CD14-positive monocyte (primary cell): ENCODE measurements around the gene OR4Q2. TPM values are rescaled to one million over a fixed set of nuclear protein-coding genes. Genes with fewer than 3 reads are reported as not detected.

Source experiments
- DNase-seq, 3 donors: peaks; one replicate each; pipeline ENCODE4 v3.0.0-alpha.2; 2011 to 2022
- H2AFZ ChIP-seq: 2 replicates; pipeline ENCODE4 v1.6.0; 2012; ENCODE audit warnings: mild to moderate bottlenecking, low read depth, low read length, inconsistent platforms; ENCODE audit not compliant: insufficient read depth, poor library complexity, severe bottlenecking
- H3K27ac ChIP-seq, 2 donors: 1 replicate in 1 of 2; 2 replicates in 1 of 2; pipeline ENCODE4 v1.5.1; 2012 to 2013; ENCODE audit warnings: low read length in 2 of 2, control low read depth in 1 of 2, inconsistent platforms in 1 of 2, low read depth in 1 of 2, mild to moderate bottlenecking in 1 of 2
- H3K27me3 ChIP-seq, 2 donors: one replicate each; pipeline versions ENCODE4 v1.6.0 to v1.6.1; 2011 to 2013; ENCODE audit warnings: low read length in 2 of 2; ENCODE audit not compliant: control insufficient read depth in 2 of 2, insufficient read depth in 2 of 2
- H3K36me3 ChIP-seq, 2 donors: replicated peaks in 1 of 2; 1 replicate in 1 of 2; 2 replicates in 1 of 2; pipeline versions ENCODE4 v1.5.1 to v1.6.1; 2012 to 2013; ENCODE audit warnings: low read length in 2 of 2, control low read depth in 1 of 2, inconsistent platforms in 1 of 2, mild to moderate bottlenecking in 1 of 2; ENCODE audit not compliant: insufficient read depth in 2 of 2, control insufficient read depth in 1 of 2
- H3K4me1 ChIP-seq, 2 donors: 1 replicate in 1 of 2; 2 replicates in 1 of 2; pipeline versions ENCODE4 v1.5.1 to v1.6.1; 2012 to 2013; ENCODE audit warnings: low read length in 2 of 2, control low read depth in 1 of 2, inconsistent platforms in 1 of 2, mild to moderate bottlenecking in 1 of 2, moderate library complexity in 1 of 2; ENCODE audit not compliant: insufficient read depth in 2 of 2, control insufficient read depth in 1 of 2
- H3K4me2 ChIP-seq: replicated peaks from 2 replicates; pipeline ENCODE3; 2012; ENCODE audit warnings: low read length, moderate library complexity, mild to moderate bottlenecking; ENCODE audit not compliant: poor library complexity, severe bottlenecking; ENCODE audit errors: extremely low read depth
- H3K4me3 ChIP-seq, 3 experiments: fragments of 200-600 bp in 1 of 3; sonication (generic) in 1 of 3; replicated peaks in 1 of 3; 1 replicate in 2 of 3; 2 replicates in 1 of 3; pipeline ENCODE4 v1.5.1; 2011 to 2013; ENCODE audit warnings: low read length in 3 of 3, mild to moderate bottlenecking in 3 of 3, control low read depth in 2 of 3, low read depth in 2 of 3, inconsistent platforms in 1 of 3, moderate library complexity in 1 of 3
- H3K79me2 ChIP-seq: 2 replicates; pipeline ENCODE4 v1.6.0; 2012; ENCODE audit warnings: mild to moderate bottlenecking, control low read depth, inconsistent platforms, low read length, moderate library complexity; ENCODE audit not compliant: insufficient read depth
- H3K9ac ChIP-seq: 2 replicates; pipeline ENCODE4 v1.6.0; 2017; ENCODE audit warnings: low read length, mild to moderate bottlenecking; ENCODE audit not compliant: insufficient read depth, poor library complexity, severe bottlenecking
- H3K9me3 ChIP-seq, 2 donors: replicated peaks in 1 of 2; 1 replicate in 1 of 2; 2 replicates in 1 of 2; pipeline versions ENCODE4 v1.5.1 to v1.6.1; 2012 to 2013; ENCODE audit warnings: low read length in 2 of 2, control low read depth in 1 of 2; ENCODE audit not compliant: control insufficient read depth in 1 of 2, insufficient read depth in 1 of 2
- H4K20me1 ChIP-seq: 2 replicates; pipeline ENCODE4 v1.6.0; 2012; ENCODE audit warnings: mild to moderate bottlenecking, low read length, control low read depth, moderate library complexity; ENCODE audit not compliant: insufficient read depth
- H3K27ac Mint-ChIP-seq, 7 donors: one replicate each; pipeline ENCODE4 v1.8.0; 2020; ENCODE audit warnings: mild to moderate bottlenecking in 7 of 7, mixed read lengths in 7 of 7, moderate library complexity in 6 of 7, inconsistent platforms in 2 of 7
- H3K27me3 Mint-ChIP-seq, 3 donors: one replicate each; pipeline ENCODE4 v1.8.0; 2021 to 2022; ENCODE audit warnings: low read depth in 3 of 3, mild to moderate bottlenecking in 3 of 3, mixed read lengths in 3 of 3, moderate library complexity in 3 of 3, inconsistent platforms in 1 of 3
- H3K36me3 Mint-ChIP-seq, 2 donors: one replicate each; pipeline ENCODE4 v1.8.0; 2020; ENCODE audit warnings: mixed read lengths in 2 of 2, inconsistent platforms in 1 of 2, mild to moderate bottlenecking in 1 of 2
- H3K4me1 Mint-ChIP-seq: one replicate; pipeline ENCODE4 v1.8.0; 2020; ENCODE audit warnings: mild to moderate bottlenecking, mixed read lengths
- H3K4me3 Mint-ChIP-seq, 2 donors: one replicate each; pipeline ENCODE4 v1.8.0; 2020; ENCODE audit warnings: mild to moderate bottlenecking in 2 of 2, mixed read lengths in 2 of 2, moderate library complexity in 1 of 2
- H3K9me3 Mint-ChIP-seq, 7 donors: one replicate each; pipeline ENCODE4 v1.8.0; 2020 to 2022; ENCODE audit warnings: mixed read lengths in 7 of 7, mild to moderate bottlenecking in 6 of 7, moderate library complexity in 6 of 7, inconsistent platforms in 2 of 7
- CTCF ChIP-seq: fragments of 200-600 bp; IDR thresholded peaks from one replicate; pipeline ENCODE4 v1.8.0; 2022; ENCODE audit warnings: antibody characterized with exemption, mild to moderate bottlenecking
- WGBS: methylation state at CpG from one replicate; pipeline ENCODE4 v1.1.5; 2013; ENCODE audit warnings: missing lambda C conversion rate; ENCODE audit not compliant: insufficient coverage; 5-methylcytosine and 5-hydroxymethylcytosine counted together
- intact Hi-C, 2 donors: fragments of 100-400 bp; cut with micrococcal nuclease; formaldehyde crosslinking; loops; one replicate each; pipeline versions ENCODE4 v1.15.0 to v1.15.1; 2023
- polyA plus RNA-seq, 3 donors: library from polyadenylated mRNA; depleted of rRNA in 1 of 3; unstranded in 2 of 3; stranded (reverse) in 1 of 3; fragments of 300-500 nt in 2 of 3; fragments of >200 nt in 1 of 3; fragmentation: Illumina TruSeq in 2 of 3; gene quantifications; 1 replicate in 2 of 3; 2 replicates in 1 of 3; pipeline ENCODE4 v1.2.3, GENCODE V29; 2012 to 2021

Gene OR4Q2
- polyA plus RNA-seq, 3 donors, result not detected

GRCh38 chr14:19993438-19993837, 8.5 kb upstream of the OR4Q2 start:
- Mint-ChIP-seq H3K4me1 (no peaks in the 10 kb centered on the region), H3K9me3 (peaks cover 5 to 14% (median 7%) of the 10 kb centered on the region in 7 donors), H3K4me3 (no peak overlapping the region), H3K27ac (peak overlapping the region in 1 of 7 donors; percentile 4), H3K27me3 (peaks cover 0 to 7% (median 5%) of the 10 kb centered on the region in 3 donors), H3K36me3 (no peaks in the 10 kb centered on the region)
- TF ChIP-seq CTCF, result no peak
- Histone ChIP-seq H3K4me3 (no peak overlapping the region), H3K36me3 (no peaks in the 10 kb centered on the region), H3K9me3 (peaks cover 4 to 8% of the 10 kb centered on the region in 2 donors), H3K4me2 (no peak overlapping the region), H3K9ac (no peak overlapping the region), H3K27me3 (no peaks in the 10 kb centered on the region), H2AFZ (no peak overlapping the region), H3K27ac (no peak overlapping the region), H4K20me1 (no peaks in the 10 kb centered on the region), H3K79me2 (no peaks in the 10 kb centered on the region), H3K4me1 (no peaks in the 10 kb centered on the region)
- WGBS, result 40% methylated on average over 1 of the region's 2 CpGs
- intact Hi-C loops, result no loop called here
- no peak for DNase-seq

GRCh38 chr14:20002319-20002718, 356 bp downstream of the OR4Q2 start:
- Histone ChIP-seq H3K9ac (no peak overlapping the region), H3K4me2 (no peak overlapping the region), H3K27ac (no peak overlapping the region), H3K36me3 (no peaks in the 10 kb centered on the region), H3K4me3 (no peak overlapping the region), H4K20me1 (no peaks in the 10 kb centered on the region), H2AFZ (no peak overlapping the region), H3K9me3 (peaks cover 0 to 3% of the 10 kb centered on the region in 2 donors), H3K27me3 (no peaks in the 10 kb centered on the region), H3K4me1 (peaks cover 0 to 5% of the 10 kb centered on the region in 2 donors), H3K79me2 (no peaks in the 10 kb centered on the region)
- H3K36me3 Mint-ChIP-seq, result no peaks in the 10 kb centered on the region
- peak; percentile 29 to 79 (median 74) for DNase-seq
- H3K4me3 Mint-ChIP-seq, result no peak overlapping the region
- 13% methylated on average over 1 of the region's 7 CpGs for WGBS
- peak overlapping the region in 3 of 7 donors; percentile 61 to 80 (median 79) for H3K27ac Mint-ChIP-seq
- no peak for TF ChIP-seq CTCF
- intact Hi-C loops, result no loop called here
- peaks cover 3 to 9% (median 6%) of the 10 kb centered on the region in 7 donors for H3K9me3 Mint-ChIP-seq
- H3K27me3 Mint-ChIP-seq, result peaks cover 0 to 1% (median 0%) of the 10 kb centered on the region in 3 donors
- H3K4me1 Mint-ChIP-seq, result peaks cover 4% of the 10 kb centered on the region
